ENCODE measurements around the gene PROX1.

Gene PROX1

DNA sequence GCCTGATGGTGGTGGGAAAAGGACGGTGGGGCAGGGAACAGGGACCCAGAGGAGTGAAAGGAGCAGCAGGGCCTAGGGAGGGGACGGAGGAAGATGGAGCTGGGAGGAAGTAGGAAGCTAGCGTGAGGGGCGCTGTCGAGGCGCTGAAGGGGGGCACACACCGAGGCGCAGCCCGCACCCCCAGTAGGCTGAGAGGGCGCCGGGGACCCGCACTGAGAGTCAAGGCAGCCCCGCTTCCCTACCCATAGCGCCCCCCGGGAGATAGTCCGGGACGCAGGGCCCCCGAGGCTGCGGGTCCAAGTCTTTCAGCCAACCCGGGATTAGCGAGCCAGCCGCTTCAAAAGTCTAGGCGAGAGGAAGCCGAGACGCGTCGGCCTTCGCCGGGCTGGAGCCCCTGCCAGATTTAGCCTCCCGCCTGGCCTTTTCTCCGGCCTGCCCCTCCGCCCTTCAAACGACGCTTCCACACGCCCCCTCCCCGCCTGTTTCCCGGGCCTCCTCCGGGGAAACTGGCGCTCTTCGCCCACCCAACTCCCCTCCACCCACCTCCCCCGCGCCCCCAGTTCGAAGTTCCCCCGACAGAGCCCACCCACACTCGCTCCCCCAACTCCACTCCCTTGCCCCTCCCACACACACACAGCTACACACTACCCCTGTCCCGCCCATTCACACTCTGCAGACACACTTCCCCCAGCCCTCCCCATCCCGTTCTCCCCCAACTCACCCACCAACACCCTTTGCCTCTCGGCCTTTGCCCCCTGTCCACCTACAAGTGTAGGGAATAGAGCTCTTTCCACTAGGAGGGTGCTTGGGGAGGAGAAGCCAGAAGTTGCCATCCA lies 7.8 kb upstream of the PROX1 start:
- in situ Hi-C loops (cut with HindIII; ENCODE audit: low sequenced_read_pairs): no loop called here

DNA sequence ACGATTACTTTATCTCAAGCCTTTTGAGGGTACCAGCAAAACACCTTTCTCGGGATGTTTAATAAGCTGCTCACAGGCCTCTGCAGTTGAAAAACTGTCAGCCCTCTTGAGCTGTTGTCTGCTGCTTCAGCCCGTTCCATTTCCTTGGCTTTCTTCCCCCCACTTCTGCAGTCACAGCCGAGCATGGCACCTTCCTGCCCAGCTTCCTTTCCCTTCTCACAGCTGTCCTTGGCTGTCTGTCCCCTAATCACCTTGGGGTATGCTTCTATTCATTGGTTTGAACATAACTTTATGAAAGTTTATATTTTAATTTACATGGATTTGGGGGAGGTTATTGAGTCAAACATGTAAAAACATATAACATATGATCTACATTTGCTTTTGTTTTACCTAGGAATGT lies 6.9 kb upstream of the PROX1 start:
- in situ Hi-C loops (cut with HindIII; ENCODE audit: low sequenced_read_pairs): no loop called here

DNA sequence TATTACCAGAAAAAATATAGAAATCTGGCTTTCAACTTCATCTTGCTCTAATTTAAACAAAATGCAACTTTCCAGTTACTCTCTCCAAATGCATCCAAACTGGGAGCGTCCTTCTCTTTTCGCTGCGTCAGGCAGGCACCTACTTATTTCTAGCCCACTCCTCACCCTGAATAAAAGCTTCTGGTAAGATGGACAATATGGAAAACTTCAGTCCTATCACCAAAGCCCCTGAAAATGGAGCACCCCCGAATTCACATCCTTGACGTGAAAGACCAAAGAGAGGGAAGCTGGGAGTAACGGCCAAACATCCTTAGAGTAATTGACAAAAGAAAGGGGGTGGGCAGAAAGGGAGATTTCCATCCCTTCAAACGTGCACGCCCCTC lies 5.5 kb upstream of the PROX1 start:
- in situ Hi-C loops (cut with HindIII; ENCODE audit: low sequenced_read_pairs): no loop called here

DNA sequence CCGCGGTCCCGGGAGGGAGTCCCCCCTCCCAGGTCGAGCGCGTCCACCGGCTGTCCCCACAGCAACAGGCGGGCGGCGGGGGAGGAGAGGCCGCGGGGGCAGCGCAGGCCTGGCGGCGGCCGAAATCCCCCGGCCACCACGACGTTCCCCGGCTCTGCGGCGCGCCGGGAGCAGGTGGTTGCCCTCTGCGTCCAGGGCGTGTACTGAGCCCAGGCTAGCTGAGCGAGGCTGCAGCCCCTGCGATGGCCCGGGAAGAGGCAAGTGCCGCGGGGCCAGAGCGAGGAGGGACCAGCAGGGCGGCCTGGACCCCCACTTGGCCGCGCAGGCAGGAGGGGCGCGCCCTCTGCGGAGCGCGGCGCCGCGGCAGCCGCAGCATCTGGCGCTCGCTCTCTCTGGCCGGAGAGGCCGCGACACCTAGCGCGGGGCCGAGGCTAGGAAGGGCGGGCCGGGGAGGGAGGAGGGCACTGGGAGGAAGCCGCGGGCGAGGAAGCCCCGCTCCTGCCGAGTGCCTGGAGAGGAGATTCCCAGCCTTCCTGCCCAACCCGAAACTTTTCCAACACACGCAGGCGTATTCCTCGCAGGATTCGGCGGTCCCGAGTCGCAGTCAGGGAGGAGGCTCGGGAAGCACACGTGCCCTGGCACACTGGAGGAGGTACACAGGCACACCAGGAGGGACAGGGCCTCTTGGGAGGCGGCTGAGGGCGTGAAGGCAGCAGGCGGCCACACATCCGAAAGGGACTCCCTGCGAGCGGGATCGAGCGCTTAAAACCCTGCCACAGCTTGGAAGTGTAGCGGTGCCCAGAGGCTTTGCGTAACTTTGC lies 4.9 kb upstream of the PROX1 start:
- in situ Hi-C loops (cut with HindIII; ENCODE audit: low sequenced_read_pairs): no loop called here

DNA sequence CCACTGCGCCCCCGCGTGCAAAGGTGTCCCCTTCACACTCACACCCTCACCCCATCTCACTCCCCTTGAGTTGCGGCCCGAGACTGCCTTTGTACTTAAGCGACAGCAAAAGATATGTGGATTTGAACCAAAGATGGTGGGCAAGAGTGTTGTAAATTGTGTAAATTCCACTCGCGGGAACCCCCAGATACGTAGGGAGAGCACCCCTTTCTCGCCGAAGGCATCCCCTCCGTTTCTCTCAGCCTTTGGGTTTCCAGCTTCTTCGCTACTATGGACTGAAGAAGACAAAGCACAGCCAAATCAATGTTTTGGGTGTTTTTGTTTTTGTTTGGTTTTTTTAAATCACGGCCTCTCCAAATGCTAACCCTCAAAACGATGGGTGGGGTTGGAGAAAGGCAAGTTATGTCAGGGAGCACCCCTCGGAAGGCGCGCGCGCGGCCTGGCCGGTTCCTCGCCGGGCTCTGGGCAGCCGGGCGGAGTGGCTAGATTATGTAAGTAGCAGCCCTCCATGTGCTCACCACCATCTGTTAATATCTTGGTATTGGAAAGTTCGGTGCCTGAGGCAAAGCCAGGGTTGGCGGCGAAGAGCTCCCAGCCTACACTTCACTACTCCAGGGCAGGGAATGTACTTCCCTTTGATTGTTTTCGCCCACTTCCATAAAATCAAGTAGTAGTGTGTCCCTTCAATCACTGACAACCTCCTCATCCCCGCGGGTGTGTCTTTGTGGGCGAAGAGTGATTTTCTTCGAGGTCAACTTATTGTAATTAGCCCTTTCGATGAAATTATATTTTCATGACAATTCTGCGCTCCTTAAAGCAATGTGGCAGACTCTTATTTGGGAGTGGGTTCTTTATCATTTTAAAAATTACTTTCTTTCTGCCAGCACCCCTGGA lies 4.0 kb upstream of the PROX1 start:
- in situ Hi-C loops (cut with HindIII; ENCODE audit: low sequenced_read_pairs): no loop called here

DNA sequence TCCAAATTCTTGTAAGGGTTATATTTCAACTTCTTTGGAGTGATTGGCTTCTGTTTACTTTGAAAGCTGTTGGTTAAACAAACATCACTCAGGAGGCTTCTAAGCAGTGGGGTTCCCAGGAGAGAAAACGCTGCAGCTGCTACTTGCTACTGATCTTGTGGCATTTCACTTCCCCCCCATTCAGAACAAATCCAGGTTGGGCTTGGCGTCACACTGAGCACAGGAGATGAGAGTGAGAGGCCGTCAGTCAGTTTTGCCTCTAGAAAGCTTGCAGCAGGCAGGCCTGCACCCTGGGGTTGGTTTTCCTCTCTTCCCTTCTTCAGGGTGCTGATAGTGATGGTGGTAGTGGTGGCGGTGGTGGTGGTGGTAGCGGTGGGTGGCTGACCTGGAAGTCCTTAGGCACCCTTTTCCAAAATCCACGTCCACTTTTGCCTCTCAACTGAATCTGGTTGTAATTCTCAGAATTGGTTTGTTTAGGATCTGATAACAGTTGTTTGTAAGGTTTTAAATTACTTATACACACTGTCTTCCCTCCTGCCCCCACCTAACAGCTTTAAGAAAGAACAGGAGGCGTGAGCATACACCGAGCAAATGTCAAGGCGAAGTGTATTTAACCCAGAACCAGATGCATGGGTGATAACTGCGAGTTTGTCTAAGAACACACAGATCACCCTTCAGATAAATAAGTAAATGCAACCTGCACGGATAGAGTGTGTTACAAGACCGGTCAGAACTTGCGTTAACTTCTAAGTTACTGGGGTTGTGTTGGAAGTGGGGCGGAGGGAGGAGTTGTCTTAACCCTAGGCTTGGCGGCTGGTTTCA lies 3.2 kb upstream of the PROX1 start:
- in situ Hi-C loops (cut with HindIII; ENCODE audit: low sequenced_read_pairs): no loop called here

DNA sequence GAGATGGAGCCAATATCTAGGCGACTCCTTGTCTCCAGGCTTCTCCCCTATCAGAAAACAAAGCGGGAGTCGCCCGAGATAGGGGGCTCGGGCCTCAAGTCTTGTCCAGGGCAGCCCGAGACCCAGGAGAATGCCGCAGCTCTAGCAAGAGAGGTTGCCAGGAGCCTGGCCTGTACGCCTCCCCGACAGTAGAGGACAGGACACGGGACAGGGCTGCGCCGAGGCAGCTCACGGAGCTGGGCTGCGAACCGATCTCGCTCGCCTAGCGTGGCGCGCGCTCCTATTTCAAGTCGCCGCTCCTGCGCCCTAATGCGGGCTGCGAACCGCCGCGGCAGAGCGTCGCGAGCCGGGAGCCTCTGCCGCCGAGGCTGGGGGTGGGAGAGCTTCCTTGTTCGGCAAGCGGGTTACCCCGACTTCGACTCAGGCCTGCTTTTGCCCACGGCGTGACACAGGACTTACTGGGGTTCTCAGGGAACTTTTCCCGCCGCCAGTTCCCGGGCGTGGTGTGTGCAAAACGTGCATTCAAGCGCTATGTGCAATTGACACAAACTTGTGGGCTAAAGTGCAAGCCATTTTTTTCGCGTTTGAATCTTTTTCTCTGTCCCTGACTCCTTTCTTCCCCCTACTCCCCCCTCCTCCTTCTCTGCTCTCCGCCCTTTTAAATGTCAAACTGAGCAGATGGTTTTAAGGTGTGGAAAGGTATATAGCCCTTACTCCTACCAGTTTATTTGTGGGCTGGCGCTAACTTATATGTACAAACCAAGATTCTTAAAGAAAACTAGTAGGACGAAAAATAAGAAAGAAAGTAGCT lies 2.4 kb upstream of the PROX1 start:
- in situ Hi-C loops (cut with HindIII; ENCODE audit: low sequenced_read_pairs): no loop called here

DNA sequence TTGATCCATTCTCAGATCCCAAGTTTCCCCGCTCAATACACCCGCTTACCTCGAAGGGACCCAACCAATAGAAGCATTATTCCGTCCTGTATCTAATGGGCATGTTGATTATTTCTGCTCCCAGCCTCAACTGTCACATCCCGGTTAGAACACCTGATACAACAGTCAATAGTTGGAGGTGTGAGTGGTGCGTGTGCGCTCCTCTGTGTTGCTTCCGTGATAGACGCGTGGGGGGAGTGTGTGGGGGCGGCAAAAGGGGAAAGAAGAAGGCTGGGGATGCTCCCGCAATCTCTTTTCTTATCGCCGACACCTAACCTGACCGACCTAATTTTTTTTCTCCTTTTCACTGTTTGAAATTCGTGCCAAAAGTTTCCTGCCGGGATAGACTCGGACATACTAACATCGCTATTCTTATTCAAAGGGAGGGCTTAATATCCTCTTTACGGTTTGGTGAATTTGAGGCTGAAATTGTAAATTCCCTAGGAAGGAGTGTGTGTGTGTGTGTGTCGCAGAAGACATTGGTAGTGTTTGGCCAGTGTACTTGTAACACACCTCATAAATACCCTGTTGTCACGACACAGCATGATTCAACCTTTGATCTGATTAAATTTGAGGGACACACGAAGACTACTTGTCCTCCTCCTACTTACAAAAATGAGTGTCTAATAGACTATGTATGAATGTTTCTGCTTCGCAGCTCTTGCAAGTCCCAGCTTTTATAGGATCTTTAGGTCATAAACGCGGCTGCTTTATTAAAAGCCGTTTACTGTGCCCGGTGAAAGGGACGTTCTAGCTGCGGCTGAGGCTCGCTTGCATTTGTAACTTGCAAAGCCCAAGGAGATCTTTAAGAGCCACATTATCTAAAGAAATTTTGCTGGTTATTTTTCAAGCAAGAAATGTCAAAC lies 1.5 kb upstream of the PROX1 start:
- in situ Hi-C loops (cut with HindIII; ENCODE audit: low sequenced_read_pairs): no loop called here

DNA sequence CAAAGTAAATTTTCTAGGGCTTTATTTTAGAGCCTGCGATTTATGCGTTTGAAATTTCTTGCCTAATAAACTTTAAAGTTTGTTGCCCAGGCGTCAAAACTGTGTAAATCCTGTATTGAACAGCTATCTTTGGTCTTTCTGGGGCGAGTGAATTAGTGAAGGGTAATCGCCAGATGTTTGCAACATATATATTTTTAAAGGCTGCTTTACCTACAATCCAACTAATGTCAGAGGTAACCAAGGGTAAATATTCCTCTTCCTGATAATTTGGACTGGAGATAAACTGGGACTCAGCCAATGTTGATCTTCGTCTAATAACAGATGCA lies 885 bp upstream of the PROX1 start:
- in situ Hi-C loops (cut with HindIII; ENCODE audit: low sequenced_read_pairs): no loop called here

DNA sequence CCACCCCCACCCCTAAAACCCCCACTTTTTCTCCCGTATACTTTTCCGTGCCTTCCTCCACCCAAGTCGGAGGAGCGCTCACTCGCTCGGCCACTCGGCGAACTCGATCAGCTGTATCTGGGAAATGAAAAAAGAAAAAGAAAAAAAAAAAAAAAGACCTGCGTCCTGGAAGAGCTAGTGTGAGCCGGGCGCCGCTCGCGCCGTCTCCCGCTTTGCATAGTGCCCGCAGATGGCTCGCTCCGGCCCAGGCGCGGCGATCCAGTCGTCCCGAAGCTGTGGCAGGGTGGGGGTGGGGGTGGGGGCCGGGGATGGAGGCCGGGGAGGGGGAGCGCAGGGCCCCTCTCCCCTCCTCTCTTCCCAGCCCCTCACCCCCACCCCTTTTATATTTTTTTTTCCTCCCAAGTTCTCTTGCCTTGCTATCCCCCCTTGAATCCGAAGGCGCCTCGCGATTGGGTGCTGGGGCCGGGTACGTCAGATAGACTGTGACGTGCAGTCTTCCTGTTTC lies 299 bp upstream of the PROX1 start:
- in situ Hi-C loops (cut with HindIII; ENCODE audit: low sequenced_read_pairs): no loop called here

DNA sequence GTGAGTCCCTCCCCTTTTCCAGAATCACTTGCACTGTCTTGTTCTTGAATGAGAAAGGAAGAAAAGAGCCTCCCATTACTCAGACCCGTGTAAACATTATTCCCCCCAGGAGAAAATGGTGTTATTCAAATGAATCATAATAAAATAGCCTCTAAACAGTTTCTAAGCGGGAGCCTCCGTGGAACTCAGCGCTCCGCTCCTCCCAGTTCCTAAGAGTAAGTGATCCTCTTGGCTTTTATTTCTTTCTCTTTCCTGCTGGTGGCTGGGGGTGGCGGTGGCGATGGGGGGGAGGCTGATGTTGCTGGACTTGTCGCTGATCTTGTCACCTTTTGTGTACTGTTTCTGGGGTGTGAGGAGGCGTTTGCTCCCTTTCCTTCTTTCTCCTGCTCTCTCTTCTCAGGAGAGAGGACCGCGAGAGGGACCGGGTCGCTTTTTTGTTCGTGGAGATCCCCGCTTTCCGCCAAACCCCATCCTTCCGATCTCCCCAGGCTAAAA lies 781 bp downstream of the PROX1 start:
- in situ Hi-C loops (cut with HindIII; ENCODE audit: low sequenced_read_pairs): no loop called here

DNA sequence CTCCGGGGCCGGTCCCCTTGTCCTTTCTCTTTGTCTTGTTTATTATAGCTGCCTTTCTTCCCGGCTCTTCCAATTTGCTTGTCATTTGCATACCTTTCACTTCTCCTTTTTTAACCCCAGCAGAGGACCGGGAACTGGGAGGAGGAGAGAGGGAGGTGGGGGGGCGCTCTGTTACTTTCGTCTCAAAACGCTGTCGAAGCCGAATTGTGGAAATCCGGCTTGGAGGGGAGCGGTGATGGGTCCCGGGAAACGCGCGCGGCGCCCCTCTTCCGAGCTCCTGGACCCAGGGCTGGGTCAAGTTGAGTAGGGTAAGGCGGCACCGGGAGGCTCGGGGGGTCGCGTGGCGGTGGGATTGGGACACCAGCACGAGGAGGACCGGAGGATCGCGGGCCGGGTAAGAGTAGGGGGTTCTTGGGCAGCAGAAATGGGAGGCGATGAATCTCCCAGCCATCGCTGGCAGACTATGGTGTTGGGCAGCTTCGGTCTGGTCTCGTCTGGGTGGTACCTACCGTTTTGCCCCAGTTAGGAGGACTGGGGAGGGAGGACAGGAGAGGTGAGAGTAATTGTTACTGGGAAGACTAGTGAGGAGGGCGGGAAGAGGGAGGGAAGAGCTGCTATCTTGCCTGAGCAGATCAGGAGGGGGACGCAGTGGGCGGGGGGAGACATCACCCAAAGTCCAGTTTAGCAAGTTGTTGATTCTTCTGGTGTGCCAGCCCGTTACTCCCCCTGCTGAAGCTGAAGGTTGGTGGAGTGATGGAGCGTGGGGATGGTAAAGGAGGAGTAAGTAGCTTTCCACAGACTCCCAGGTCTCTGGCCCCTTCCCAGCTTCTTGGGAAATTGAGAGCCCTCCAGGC lies 1.5 kb downstream of the PROX1 start:
- in situ Hi-C loops (cut with HindIII; ENCODE audit: low sequenced_read_pairs): no loop called here

DNA sequence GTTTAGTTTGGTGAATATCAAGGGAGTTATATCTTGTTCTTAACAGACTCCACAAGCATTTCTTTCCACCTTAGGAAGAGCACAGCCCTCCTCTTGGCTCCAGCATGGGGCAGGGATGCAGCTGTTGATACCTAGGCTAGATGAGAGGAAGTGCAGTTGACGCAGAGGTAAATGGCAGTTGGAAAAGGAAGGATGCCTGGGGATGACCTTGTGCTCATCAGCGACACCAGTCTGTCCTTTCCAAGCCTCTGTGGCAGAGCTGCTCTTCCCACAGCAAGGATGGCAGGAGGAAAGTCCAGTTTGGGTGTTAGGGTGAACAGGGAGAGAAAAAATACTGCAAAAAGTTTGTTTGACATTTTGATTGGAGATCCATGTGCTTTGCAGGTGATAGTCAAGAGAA lies 6.2 kb downstream of the PROX1 start:
- in situ Hi-C loops (cut with HindIII; ENCODE audit: low sequenced_read_pairs): no loop called here

DNA sequence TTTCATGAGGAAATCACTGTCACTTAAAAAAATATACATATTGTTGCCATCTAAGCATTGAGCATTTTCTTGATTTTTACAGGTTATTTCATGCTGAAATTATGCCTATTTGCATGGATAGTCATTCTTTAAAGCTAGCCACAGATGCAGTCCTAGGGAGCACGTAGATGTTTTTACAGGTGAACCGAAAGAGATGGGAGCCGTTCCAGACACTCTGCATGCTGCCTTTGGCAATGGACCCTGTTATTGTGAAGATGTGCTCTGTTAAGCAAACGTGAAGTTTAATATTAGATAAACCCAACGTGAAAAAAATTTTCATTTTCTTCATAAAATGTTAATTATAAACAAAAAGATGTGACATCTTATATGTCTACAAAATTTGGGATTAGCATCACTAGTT lies 7.1 kb downstream of the PROX1 start:
- in situ Hi-C loops (cut with HindIII; ENCODE audit: low sequenced_read_pairs): no loop called here

DNA sequence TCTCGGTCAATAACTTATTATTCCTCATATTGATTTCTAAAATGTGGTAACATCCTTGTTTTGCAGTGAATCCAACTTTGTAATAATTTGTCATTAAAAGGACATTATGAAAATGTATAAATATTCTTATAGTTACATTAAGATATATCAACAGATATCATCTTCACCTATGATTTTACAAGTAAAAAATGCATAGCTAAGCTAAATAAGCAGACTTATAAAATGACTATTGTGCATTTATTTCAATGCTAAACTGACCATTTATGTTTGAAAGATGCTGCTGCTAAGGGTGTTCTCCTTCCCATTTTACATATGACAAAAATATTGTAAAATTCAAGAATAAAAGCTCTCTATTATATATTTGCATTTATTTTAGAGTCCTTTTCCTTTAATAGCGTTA lies 7.8 kb downstream of the PROX1 start:
- in situ Hi-C loops (cut with HindIII; ENCODE audit: low sequenced_read_pairs): no loop called here

DNA sequence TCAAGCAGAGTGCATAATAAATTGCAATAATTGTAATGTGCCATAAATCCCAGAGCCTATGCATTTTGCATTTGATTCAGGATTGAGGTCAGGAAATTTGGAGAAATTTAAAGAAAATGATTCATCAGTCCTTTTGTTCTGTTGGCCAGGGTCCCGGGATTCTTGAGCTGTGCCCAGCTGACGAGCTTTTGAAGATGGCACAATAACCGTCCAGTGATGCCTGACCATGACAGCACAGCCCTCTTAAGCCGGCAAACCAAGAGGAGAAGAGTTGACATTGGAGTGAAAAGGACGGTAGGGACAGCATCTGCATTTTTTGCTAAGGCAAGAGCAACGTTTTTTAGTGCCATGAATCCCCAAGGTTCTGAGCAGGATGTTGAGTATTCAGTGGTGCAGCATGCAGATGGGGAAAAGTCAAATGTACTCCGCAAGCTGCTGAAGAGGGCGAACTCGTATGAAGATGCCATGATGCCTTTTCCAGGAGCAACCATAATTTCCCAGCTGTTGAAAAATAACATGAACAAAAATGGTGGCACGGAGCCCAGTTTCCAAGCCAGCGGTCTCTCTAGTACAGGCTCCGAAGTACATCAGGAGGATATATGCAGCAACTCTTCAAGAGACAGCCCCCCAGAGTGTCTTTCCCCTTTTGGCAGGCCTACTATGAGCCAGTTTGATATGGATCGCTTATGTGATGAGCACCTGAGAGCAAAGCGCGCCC lies 8.7 kb downstream of the PROX1 start:
- in situ Hi-C loops (cut with HindIII; ENCODE audit: low sequenced_read_pairs): no loop called here
